ENCODE data around the gene ACTN4.

The ACTN4 gene

GRCh38 chr19:38712161-38712748 is 64.8 kb downstream of the ACTN4 start:
- DNase-seq = no peak

- DNase-seq = no peak
Measured at GRCh38 chr19:38713227-38713649, 65.8 kb downstream of the ACTN4 start.

- DNase-seq = no peak
Measured at GRCh38 chr19:38713865-38714264, 66.4 kb downstream of the ACTN4 start.

- no peak for DNase-seq
Measured at GRCh38 chr19:38714354-38714778, 66.9 kb downstream of the ACTN4 start.

GRCh38 chr19:38715555-38715954 is 68.1 kb downstream of the ACTN4 start:
- DNase-seq = no peak

- DNase-seq = no peak
Measured at GRCh38 chr19:38717051-38717450, 69.6 kb downstream of the ACTN4 start.

GRCh38 chr19:38717855-38718254 is 70.4 kb downstream of the ACTN4 start:
- no peak for DNase-seq

- DNase-seq = no peak
Measured at GRCh38 chr19:38718747-38719543, 71.5 kb downstream of the ACTN4 start.

GRCh38 chr19:38719761-38720558 is 72.5 kb downstream of the ACTN4 start:
- no peak for DNase-seq

- no peak for DNase-seq
Measured at GRCh38 chr19:38720559-38721236, 73.2 kb downstream of the ACTN4 start.

- no peak for DNase-seq
Measured at GRCh38 chr19:38721496-38721895, 74.0 kb downstream of the ACTN4 start.

- DNase-seq = no peak
Measured at GRCh38 chr19:38721979-38722773, 74.7 kb downstream of the ACTN4 start.

GRCh38 chr19:38722947-38723605 is 75.6 kb downstream of the ACTN4 start:
- DNase-seq = no peak

- DNase-seq = no peak
Measured at GRCh38 chr19:38723606-38723965, 76.1 kb downstream of the ACTN4 start.

GRCh38 chr19:38723990-38724854 is 76.8 kb downstream of the ACTN4 start:
- no peak for DNase-seq

- no peak for DNase-seq
Measured at GRCh38 chr19:38725469-38726283, 78.2 kb downstream of the ACTN4 start.

- DNase-seq = no peak
Measured at GRCh38 chr19:38726284-38726673, 78.8 kb downstream of the ACTN4 start.

- DNase-seq = no peak
Measured at GRCh38 chr19:38726761-38727301, 79.4 kb downstream of the ACTN4 start.

GRCh38 chr19:38727306-38727867 is 79.9 kb downstream of the ACTN4 start:
- no peak for DNase-seq
